PC-3 (cell line): ENCODE results near the gene ARHGEF28. TPM values are rescaled to one million over a fixed set of nuclear protein-coding genes. Genes with fewer than 3 reads are reported as not detected.

Source experiments
- ATAC-seq: fragments of 200-7000 bp; cut with Tn5 transposase; 2 replicates; pipeline ENCODE4 v1.9.1; 2020; ENCODE audit warnings: mild to moderate bottlenecking, moderate library complexity
- BruUV-seq: library from RNA; stranded (reverse); fragments of 400-500 nt; replicated peaks from 2 replicates; lab custom pipeline; 2021; lab: Mats Ljungman, UMichigan
- CTCF ChIA-PET: fragments of 300-600 bp; sonication (Branson Sonifier 250); formaldehyde crosslinking; loops from one replicate; lab custom pipeline; 2022; ENCODE audit warnings: antibody characterized with exemption; lab: Charles Lee
- POLR2A ChIA-PET: fragments of 300-600 bp; sonication (Branson Sonifier 250); formaldehyde crosslinking; loops from one replicate; lab custom pipeline; 2022; ENCODE audit warnings: antibody characterized with exemption; ENCODE audit not compliant: unreplicated experiment; lab: Charles Lee
- DNase-seq: peaks from one replicate; pipeline ENCODE4 v3.0.0-alpha.2; 2015
- H2AFZ ChIP-seq: fragments of 300-600 bp; sonication (generic); 2 replicates; pipeline ENCODE4 v1.6.0; 2016; ENCODE audit warnings: antibody characterized with exemption, low read length
- H3F3A ChIP-seq: fragments of 300-600 bp; sonication (generic); one replicate; pipeline ENCODE4 v1.6.0; 2017; ENCODE audit warnings: antibody characterized with exemption, low read length, control low read depth, mild to moderate bottlenecking; ENCODE audit not compliant: unreplicated experiment
- H3K27ac ChIP-seq: fragments of 300-600 bp; sonication (generic); 2 replicates; pipeline ENCODE4 v1.5.1; 2016; ENCODE audit warnings: mild to moderate bottlenecking, low read length
- H3K27me3 ChIP-seq: fragments of 300-600 bp; sonication (generic); 2 replicates; pipeline ENCODE4 v1.6.1; 2016; ENCODE audit warnings: low read length, mixed read lengths
- H3K36me3 ChIP-seq: fragments of 300-600 bp; sonication (generic); 2 replicates; pipeline ENCODE4 v1.6.1; 2016; ENCODE audit warnings: low read depth, mixed run types, low read length, mixed read lengths
- H3K4me1 ChIP-seq: fragments of 300-600 bp; sonication (generic); 2 replicates; pipeline ENCODE4 v1.5.1; 2016; ENCODE audit warnings: low read length; ENCODE audit not compliant: insufficient read depth
- H3K4me2 ChIP-seq: fragments of 300-600 bp; sonication (generic); 2 replicates; pipeline ENCODE4 v1.6.0; 2016; ENCODE audit warnings: low read length
- H3K4me3 ChIP-seq: fragments of 300-600 bp; sonication (generic); 2 replicates; pipeline ENCODE4 v1.5.1; 2016; ENCODE audit warnings: mild to moderate bottlenecking, low read length, mixed read lengths
- H3K79me2 ChIP-seq: fragments of 300-600 bp; sonication (generic); 2 replicates; pipeline ENCODE4 v1.6.1; 2017; ENCODE audit warnings: low read length, mixed read lengths
- H3K9ac ChIP-seq: fragments of 300-600 bp; sonication (generic); 2 replicates; pipeline ENCODE4 v1.6.0; 2016; ENCODE audit warnings: mild to moderate bottlenecking, low read length
- H3K9me2 ChIP-seq: fragments of 300-600 bp; sonication (generic); replicated peaks from 2 replicates; pipeline ENCODE4 v1.6.1; 2016; ENCODE audit warnings: mixed run types, low read length, mixed read lengths
- H3K9me3 ChIP-seq: fragments of 300-600 bp; sonication (generic); 2 replicates; pipeline ENCODE4 v1.6.1; 2016; ENCODE audit warnings: low read length, mixed read lengths
- H4K20me1 ChIP-seq: fragments of 300-600 bp; sonication (generic); 2 replicates; pipeline ENCODE4 v1.6.1; 2016; ENCODE audit warnings: low read length, mixed read lengths
- EZH2 ChIP-seq: fragments of 300-600 bp; sonication (generic); IDR thresholded peaks from one replicate; pipeline ENCODE4 v1.6.1; 2017; ENCODE audit warnings: antibody characterized with exemption, mild to moderate bottlenecking, low read length; ENCODE audit not compliant: unreplicated experiment
- EZH2phosphoT487 ChIP-seq: fragments of 300-600 bp; sonication (generic); IDR thresholded peaks from 2 replicates; pipeline ENCODE4 v1.6.1; 2018; ENCODE audit warnings: mild to moderate bottlenecking, antibody characterized with exemption, low read length, borderline replicate concordance
- intact Hi-C: fragments of 100-400 bp; cut with micrococcal nuclease; formaldehyde crosslinking; loops from 2 replicates; pipeline ENCODE4 v1.9.0; 2023
- total RNA-seq: library from RNA; depleted of rRNA; stranded (reverse); fragments of >200 nt; gene quantifications from 2 replicates; pipeline ENCODE4 v1.2.3, GENCODE V29; 2014
- TF ChIP-seq, protein P1 (sequence below): fragments of 300-600 bp; sonication (generic); conservative IDR thresholded peaks from 2 replicates; pipeline ENCODE4 v1.5.1; 2017; ENCODE audit warnings: antibody characterized with exemption, low read depth, mild to moderate bottlenecking, low read length

ARHGEF28 gene
- total RNA-seq, 1 experiment from 2014 or later: 24.2 TPM

GRCh38 chr5:73835726-73836125 is 209.7 kb downstream of the ARHGEF28 start:
- H2AFZ ChIP-seq: no peak overlapping the region
- BruUV-seq: no TSS peak
- H3K9me2 ChIP-seq: no peaks in the 10 kb centered on the region
- H3K79me2 ChIP-seq: no peaks in the 10 kb centered on the region
- ChIA-PET CTCF (interaction anchor here (0.7 kb wide), 1 partner anchor 20 kb away, joined by 4 read pairs; no protein-coding TSS in a partner anchor), POLR2A (no interaction called here)
- TF ChIP-seq EZH2 (no peak), EZH2phosphoT487 (no peak)
- TF ChIP-seq, protein P1, sequence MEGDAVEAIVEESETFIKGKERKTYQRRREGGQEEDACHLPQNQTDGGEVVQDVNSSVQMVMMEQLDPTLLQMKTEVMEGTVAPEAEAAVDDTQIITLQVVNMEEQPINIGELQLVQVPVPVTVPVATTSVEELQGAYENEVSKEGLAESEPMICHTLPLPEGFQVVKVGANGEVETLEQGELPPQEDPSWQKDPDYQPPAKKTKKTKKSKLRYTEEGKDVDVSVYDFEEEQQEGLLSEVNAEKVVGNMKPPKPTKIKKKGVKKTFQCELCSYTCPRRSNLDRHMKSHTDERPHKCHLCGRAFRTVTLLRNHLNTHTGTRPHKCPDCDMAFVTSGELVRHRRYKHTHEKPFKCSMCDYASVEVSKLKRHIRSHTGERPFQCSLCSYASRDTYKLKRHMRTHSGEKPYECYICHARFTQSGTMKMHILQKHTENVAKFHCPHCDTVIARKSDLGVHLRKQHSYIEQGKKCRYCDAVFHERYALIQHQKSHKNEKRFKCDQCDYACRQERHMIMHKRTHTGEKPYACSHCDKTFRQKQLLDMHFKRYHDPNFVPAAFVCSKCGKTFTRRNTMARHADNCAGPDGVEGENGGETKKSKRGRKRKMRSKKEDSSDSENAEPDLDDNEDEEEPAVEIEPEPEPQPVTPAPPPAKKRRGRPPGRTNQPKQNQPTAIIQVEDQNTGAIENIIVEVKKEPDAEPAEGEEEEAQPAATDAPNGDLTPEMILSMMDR: no peak
- no peak overlapping the region for H3K4me2 ChIP-seq
- no peaks in the 10 kb centered on the region for H4K20me1 ChIP-seq
- no peak overlapping the region for H3K9ac ChIP-seq
- H3K36me3 ChIP-seq: peaks cover 12% of the 10 kb centered on the region; the same call in 1 of the 2 replicates
- H3F3A ChIP-seq: no peaks in the 10 kb centered on the region
- DNase-seq (no peak), ATAC-seq (no peak)
- H3K27me3 ChIP-seq: no peaks in the 10 kb centered on the region
- no peaks in the 10 kb centered on the region for H3K4me1 ChIP-seq
- H3K4me3 ChIP-seq: no peak overlapping the region
- intact Hi-C loops: no loop called here
- no peak overlapping the region for H3K27ac ChIP-seq
- H3K9me3 ChIP-seq: 0 out of 2 replicates have a peak, but pooled peaks cover 12% of the 10 kb centered on the region

- Histone ChIP-seq H3K9ac (no peak overlapping the region), H3K9me2 (no peaks in the 10 kb centered on the region), H4K20me1 (no peaks in the 10 kb centered on the region), H3K4me3 (no peak overlapping the region), H3F3A (no peaks in the 10 kb centered on the region), H3K27me3 (no peaks in the 10 kb centered on the region), H3K27ac (no peak overlapping the region), H3K4me1 (no peaks in the 10 kb centered on the region), H3K9me3 (0 out of 2 replicates have a peak, but pooled peaks cover 12% of the 10 kb centered on the region), H3K79me2 (no peaks in the 10 kb centered on the region), H2AFZ (no peak overlapping the region), H3K4me2 (no peak overlapping the region), H3K36me3 (peaks cover 12% of the 10 kb centered on the region; the same call in 1 of the 2 replicates)
- POLR2A ChIA-PET: no interaction called here
- no peak for DNase-seq
- CTCF ChIA-PET: no interaction called here
- intact Hi-C loops: no loop called here
- ATAC-seq: no peak
- TF ChIP-seq EZH2 (no peak), EZH2phosphoT487 (no peak)
- TF ChIP-seq, protein P1: no peak
- no TSS peak for BruUV-seq
Measured at GRCh38 chr5:73836607-73837006, 210.6 kb downstream of the ARHGEF28 start.

- peaks cover 12% of the 10 kb centered on the region; the same call in 1 of the 2 replicates for H3K36me3 ChIP-seq
- ChIA-PET POLR2A (no interaction called here), CTCF (no interaction called here)
- no peak for DNase-seq
- H3K27me3 ChIP-seq: no peaks in the 10 kb centered on the region
- H3K4me2 ChIP-seq: no peak overlapping the region
- intact Hi-C loops: no loop called here
- H2AFZ ChIP-seq: no peak overlapping the region
- no peak overlapping the region for H3K9ac ChIP-seq
- H3K9me3 ChIP-seq: 0 out of 2 replicates have a peak, but pooled peaks cover 12% of the 10 kb centered on the region
- H4K20me1 ChIP-seq: no peaks in the 10 kb centered on the region
- BruUV-seq: no TSS peak
- no peaks in the 10 kb centered on the region for H3K9me2 ChIP-seq
- H3K27ac ChIP-seq: no peak overlapping the region
- H3K4me3 ChIP-seq: no peak overlapping the region
- H3K79me2 ChIP-seq: no peaks in the 10 kb centered on the region
- H3F3A ChIP-seq: no peaks in the 10 kb centered on the region
- H3K4me1 ChIP-seq: no peaks in the 10 kb centered on the region
- no peak for ATAC-seq
- TF ChIP-seq, protein P1: no peak
- TF ChIP-seq EZH2 (no peak), EZH2phosphoT487 (no peak)
Measured at GRCh38 chr5:73838901-73839300, 212.9 kb downstream of the ARHGEF28 start.
